Activated B cell treated with CpG ODN at 0.5 μM for 24 hours (primary cell): ENCODE measurements around the gene LARP1B. TPM values are rescaled to one million over a fixed set of nuclear protein-coding genes. Genes with fewer than 3 reads are reported as not detected.
"Not testable (repeated sequence)": the region's sequence is repeated elsewhere in the genome, so short reads cannot be mapped to it uniquely, and the experiment has no call there.

Source experiments
- ATAC-seq: fragments of 200-7000 bp; cut with Tn5 transposase; one replicate; pipeline ENCODE4 v1.10.0; 2021; ENCODE audit warnings: low read depth, mild to moderate bottlenecking, moderate library complexity
- CTCF ChIA-PET: fragments of 350-600 bp; sonication (Branson Sonifier 250); formaldehyde crosslinking; loops from one replicate; lab custom pipeline; 2021; ENCODE audit warnings: antibody characterized with exemption; lab: Charles Lee
- POLR2A ChIA-PET: fragments of 350-600 bp; sonication (Branson Sonifier 250); formaldehyde crosslinking; loops from one replicate; lab custom pipeline; 2021; ENCODE audit warnings: antibody characterized with exemption; lab: Charles Lee
- DNase-seq: peaks from one replicate; pipeline ENCODE4 v3.0.0; 2022
- H3K27ac Mint-ChIP-seq: one replicate; pipeline ENCODE4 v1.8.0; 2020; ENCODE audit warnings: mixed read lengths
- H3K27me3 Mint-ChIP-seq: one replicate; pipeline ENCODE4 v1.8.0; 2021; ENCODE audit warnings: mixed read lengths
- H3K36me3 Mint-ChIP-seq: one replicate; pipeline ENCODE4 v1.8.0; 2021; ENCODE audit warnings: low read depth, mixed read lengths
- H3K4me1 Mint-ChIP-seq: one replicate; pipeline ENCODE4 v1.8.0; 2021; ENCODE audit warnings: mixed read lengths
- H3K4me3 Mint-ChIP-seq: one replicate; pipeline ENCODE4 v1.8.0; 2020; ENCODE audit warnings: mild to moderate bottlenecking, mixed read lengths
- H3K9me3 Mint-ChIP-seq: one replicate; pipeline ENCODE4 v1.8.0; 2020; ENCODE audit warnings: mixed read lengths
- intact Hi-C: fragments of 100-400 bp; cut with micrococcal nuclease; formaldehyde crosslinking; loops from one replicate; pipeline ENCODE4 v1.15.1; 2024
- total RNA-seq: library from RNA; stranded (reverse); gene quantifications from 2 replicates; pipeline ENCODE4 v1.2.3, GENCODE V29; 2022
- TF ChIP-seq, protein P1 (sequence below): fragments of 200-600 bp; IDR thresholded peaks from one replicate; pipeline ENCODE4 v1.8.0; 2022; ENCODE audit warnings: antibody characterized with exemption, mild to moderate bottlenecking

LARP1B gene
- total RNA-seq, 1 donor from 2014 or later = 11.5 TPM

DNA sequence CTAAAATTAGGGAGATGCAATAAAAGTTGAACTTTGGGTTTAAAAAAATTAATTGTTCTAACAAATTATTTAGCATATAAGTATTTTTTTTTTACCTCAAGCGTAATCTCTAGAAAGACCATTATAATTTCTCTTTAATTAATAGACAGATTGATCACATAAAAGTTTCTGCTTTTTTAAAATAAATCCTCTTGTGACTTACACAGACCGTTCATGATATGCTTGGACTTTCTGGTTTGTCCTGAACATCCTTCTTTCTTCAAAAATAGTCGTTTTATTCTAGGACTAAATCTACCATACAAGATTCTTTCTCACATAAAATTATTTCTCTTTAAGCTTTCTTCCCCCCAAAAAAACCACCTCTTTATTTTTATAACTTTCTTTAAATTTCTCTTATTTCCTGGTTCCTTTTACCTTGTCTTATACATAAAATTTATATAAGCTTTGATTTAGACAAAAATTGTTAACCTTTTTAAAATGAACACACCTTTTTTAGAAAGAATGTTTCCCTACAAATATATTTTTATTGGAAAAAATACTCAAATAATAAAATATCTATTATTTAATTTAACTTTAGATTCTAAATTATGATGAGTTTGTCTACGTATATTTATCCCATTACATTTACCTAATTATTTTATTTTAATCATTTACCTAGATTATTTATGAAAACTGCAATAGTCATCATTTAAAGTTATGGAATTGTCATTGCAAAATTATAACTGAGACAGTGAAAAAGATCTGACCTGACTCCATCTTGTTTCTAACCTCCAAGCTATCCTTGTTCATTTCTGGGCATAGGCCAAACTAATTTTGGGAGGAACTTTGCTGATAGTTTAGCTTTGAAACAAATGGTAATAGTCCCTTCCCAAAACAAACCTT lies 188.9 kb downstream of the LARP1B start:
- no peak for DNase-seq
- Mint-ChIP-seq H3K27ac (no peak overlapping the region), H3K27me3 (peaks cover 10% of the 10 kb centered on the region), H3K9me3 (peaks cover 17% of the 10 kb centered on the region), H3K36me3 (no peaks in the 10 kb centered on the region), H3K4me3 (no peak overlapping the region), H3K4me1 (no peaks in the 10 kb centered on the region)
- intact Hi-C loops = no loop called here
- ChIA-PET POLR2A (no interaction called here), CTCF (no interaction called here)
- no peak for ATAC-seq
- TF ChIP-seq, protein P1, sequence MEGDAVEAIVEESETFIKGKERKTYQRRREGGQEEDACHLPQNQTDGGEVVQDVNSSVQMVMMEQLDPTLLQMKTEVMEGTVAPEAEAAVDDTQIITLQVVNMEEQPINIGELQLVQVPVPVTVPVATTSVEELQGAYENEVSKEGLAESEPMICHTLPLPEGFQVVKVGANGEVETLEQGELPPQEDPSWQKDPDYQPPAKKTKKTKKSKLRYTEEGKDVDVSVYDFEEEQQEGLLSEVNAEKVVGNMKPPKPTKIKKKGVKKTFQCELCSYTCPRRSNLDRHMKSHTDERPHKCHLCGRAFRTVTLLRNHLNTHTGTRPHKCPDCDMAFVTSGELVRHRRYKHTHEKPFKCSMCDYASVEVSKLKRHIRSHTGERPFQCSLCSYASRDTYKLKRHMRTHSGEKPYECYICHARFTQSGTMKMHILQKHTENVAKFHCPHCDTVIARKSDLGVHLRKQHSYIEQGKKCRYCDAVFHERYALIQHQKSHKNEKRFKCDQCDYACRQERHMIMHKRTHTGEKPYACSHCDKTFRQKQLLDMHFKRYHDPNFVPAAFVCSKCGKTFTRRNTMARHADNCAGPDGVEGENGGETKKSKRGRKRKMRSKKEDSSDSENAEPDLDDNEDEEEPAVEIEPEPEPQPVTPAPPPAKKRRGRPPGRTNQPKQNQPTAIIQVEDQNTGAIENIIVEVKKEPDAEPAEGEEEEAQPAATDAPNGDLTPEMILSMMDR = no peak

GRCh38 chr4:128255906-128256305 lies 194.8 kb downstream of the LARP1B start:
- no peaks in the 10 kb centered on the region for H3K4me1 Mint-ChIP-seq
- peaks cover 22% of the 10 kb centered on the region for H3K27me3 Mint-ChIP-seq
- H3K36me3 Mint-ChIP-seq = no peaks in the 10 kb centered on the region
- DNase-seq = no peak
- no peak for ATAC-seq
- no peak overlapping the region for H3K4me3 Mint-ChIP-seq
- TF ChIP-seq, protein P1 = no peak
- intact Hi-C loops = no loop called here
- H3K9me3 Mint-ChIP-seq = no peaks in the 10 kb centered on the region
- CTCF ChIA-PET = no interaction called here
- POLR2A ChIA-PET = no interaction called here
- no peak overlapping the region for H3K27ac Mint-ChIP-seq

- DNase-seq = no peak
- no peaks in the 10 kb centered on the region for H3K9me3 Mint-ChIP-seq
- TF ChIP-seq, protein P1 = no peak
Measured at GRCh38 chr4:128256539-128256938, 195.4 kb downstream of the LARP1B start.

GRCh38 chr4:128258166-128258565 lies 197.1 kb downstream of the LARP1B start:
- H3K27ac Mint-ChIP-seq, DNase-seq, POLR2A ChIA-PET, CTCF ChIA-PET, H3K9me3 Mint-ChIP-seq, ATAC-seq, intact Hi-C loops, H3K36me3 Mint-ChIP-seq, H3K4me1 Mint-ChIP-seq, H3K4me3 Mint-ChIP-seq: not testable (repeated sequence)
- H3K27me3 Mint-ChIP-seq = peaks cover 22% of the 10 kb centered on the region

More at GRCh38 chr4:128256539-128256938, 195.4 kb downstream of the LARP1B start:
- ChIA-PET POLR2A (no interaction called here), CTCF (no interaction called here)
- ATAC-seq = no peak
- Mint-ChIP-seq H3K4me3 (no peak overlapping the region), H3K27me3 (peaks cover 22% of the 10 kb centered on the region), H3K27ac (no peak overlapping the region), H3K36me3 (no peaks in the 10 kb centered on the region), H3K4me1 (no peaks in the 10 kb centered on the region)
- intact Hi-C loops = no loop called here

GRCh38 chr4:128259889-128260288 lies 198.8 kb downstream of the LARP1B start:
- CTCF ChIA-PET, H3K4me3 Mint-ChIP-seq, H3K4me1 Mint-ChIP-seq, H3K9me3 Mint-ChIP-seq, ATAC-seq, DNase-seq, POLR2A ChIA-PET, intact Hi-C loops, H3K36me3 Mint-ChIP-seq, H3K27ac Mint-ChIP-seq: not testable (repeated sequence)
- H3K27me3 Mint-ChIP-seq = peaks cover 11% of the 10 kb centered on the region

Other genes starting within 250 kb of the LARP1B start
- 3.4 and 3.8 TPM in 2 replicates for gene PLK4, start 180.4 kb upstream of the LARP1B start, total RNA-seq
- 30.8 and 31.1 TPM in 2 replicates for gene MFSD8, start 96.1 kb upstream of the LARP1B start, total RNA-seq
- 12.8 and 13.9 TPM in 2 replicates for gene ABHD18, start 95.9 kb upstream of the LARP1B start, total RNA-seq
- gene PGRMC2, start 226.5 kb downstream of the LARP1B start, total RNA-seq = 26.5 and 28.3 TPM in 2 replicates